Raji (cell line): ENCODE results near the gene NCR3LG1.

Experiments used
- POLR2A ChIP-seq: IDR thresholded peaks from 2 replicates; pipeline ENCODE4 v1.6.1; 2011; ENCODE audit warnings: low read depth, low read length, control low read depth; ENCODE audit not compliant: insufficient read depth

NCR3LG1 gene

DNA sequence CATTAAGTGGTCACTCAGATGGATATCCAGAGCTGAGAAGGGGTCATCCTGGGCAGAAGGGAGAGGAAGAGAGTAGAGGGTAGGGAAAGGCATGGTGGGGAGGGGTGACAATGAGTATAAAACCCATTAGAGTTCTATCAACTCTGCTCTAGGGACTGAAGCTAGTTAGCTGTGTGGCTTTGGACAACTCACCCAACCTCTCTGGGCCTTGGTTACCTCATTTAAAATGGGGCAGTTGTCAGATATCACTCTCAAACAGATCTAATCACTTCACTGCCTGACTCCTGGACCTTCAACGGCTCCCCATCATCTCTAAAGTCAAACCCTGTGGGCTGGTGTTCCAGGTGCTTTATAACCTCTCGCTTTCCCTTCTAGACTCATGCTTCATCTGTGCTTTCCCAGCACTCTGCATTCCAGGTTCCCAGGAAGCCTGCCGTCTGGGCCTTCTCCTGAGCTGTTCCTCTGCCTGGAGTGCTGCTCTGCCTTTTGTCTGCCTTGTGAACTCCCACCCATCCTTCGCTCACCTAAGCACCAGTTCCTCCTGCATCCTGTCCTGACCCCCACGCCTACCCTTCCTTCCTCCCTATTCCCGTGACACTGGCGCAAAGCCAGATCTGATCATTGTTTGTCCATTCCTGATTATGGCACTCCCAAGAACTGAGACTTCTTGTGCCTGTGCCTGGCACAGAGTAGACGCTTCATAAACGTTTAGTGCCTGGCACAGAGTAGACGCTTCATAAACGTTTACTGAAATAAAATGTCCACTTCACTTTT lies 59.2 kb downstream of the NCR3LG1 start:
- TF ChIP-seq POLR2A: no peak

- TF ChIP-seq POLR2A: no peak
Measured at GRCh38 chr11:17411418-17411817, 59.8 kb downstream of the NCR3LG1 start.

DNA sequence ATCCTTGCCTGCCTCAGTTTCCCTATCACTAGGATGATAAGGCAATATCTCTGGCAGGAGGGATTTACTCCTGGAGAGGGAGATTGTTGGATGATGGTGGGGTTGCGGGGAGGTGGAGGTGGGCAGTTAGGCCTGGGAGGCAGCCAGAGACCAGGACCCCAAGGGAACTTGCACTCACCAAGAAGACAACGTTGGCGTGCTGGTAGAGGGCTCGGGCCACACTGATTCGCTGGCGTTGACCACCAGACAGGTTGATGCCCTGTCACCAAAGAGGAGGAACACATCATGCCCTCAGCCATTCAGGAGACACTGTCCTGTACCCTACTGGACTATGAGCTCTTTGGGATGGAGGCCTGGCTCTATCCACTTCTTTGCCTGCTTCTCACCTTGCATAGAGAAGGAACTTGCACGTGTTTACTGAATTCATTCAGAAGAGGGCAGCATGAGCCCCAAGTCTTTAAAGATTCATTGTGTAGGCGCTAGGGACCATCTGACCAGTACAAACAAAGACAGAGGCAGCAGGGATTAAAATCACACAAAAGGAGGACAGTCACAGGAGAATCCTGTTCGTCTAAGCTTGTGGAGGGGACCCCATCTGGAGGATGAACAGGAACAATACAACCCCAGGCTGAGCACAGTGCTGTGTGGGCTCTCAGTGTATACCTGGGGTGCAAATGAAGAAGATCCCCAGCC lies 61.0 kb downstream of the NCR3LG1 start:
- no peak for TF ChIP-seq POLR2A

- no peak for TF ChIP-seq POLR2A
Measured at GRCh38 chr11:17413414-17414316, 62.1 kb downstream of the NCR3LG1 start.

GRCh38 chr11:17414317-17414737 lies 62.7 kb downstream of the NCR3LG1 start:
- TF ChIP-seq POLR2A: no peak

- no peak for TF ChIP-seq POLR2A
Measured at GRCh38 chr11:17414992-17415391, 63.4 kb downstream of the NCR3LG1 start.

- TF ChIP-seq POLR2A: no peak
Measured at GRCh38 chr11:17415523-17416104, 64.0 kb downstream of the NCR3LG1 start.

DNA sequence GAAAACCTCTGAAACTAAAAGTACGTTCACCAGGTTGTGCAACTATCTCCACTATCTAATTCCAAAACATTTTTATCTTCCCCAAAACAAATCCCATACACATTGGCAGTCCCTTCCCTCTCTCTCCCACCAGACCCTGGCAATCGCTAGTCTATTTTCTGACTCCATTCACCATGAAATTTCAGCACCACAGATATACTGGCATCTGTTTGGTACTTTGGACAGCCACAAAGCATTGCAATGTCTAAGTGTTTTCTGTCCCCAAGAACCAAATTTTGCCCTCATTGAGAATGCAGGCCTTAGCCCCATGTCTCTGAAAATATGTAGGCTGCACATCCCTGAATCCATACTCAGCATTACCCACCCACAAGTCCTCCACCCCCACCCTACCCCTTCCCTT lies 64.9 kb downstream of the NCR3LG1 start:
- no peak for TF ChIP-seq POLR2A

DNA sequence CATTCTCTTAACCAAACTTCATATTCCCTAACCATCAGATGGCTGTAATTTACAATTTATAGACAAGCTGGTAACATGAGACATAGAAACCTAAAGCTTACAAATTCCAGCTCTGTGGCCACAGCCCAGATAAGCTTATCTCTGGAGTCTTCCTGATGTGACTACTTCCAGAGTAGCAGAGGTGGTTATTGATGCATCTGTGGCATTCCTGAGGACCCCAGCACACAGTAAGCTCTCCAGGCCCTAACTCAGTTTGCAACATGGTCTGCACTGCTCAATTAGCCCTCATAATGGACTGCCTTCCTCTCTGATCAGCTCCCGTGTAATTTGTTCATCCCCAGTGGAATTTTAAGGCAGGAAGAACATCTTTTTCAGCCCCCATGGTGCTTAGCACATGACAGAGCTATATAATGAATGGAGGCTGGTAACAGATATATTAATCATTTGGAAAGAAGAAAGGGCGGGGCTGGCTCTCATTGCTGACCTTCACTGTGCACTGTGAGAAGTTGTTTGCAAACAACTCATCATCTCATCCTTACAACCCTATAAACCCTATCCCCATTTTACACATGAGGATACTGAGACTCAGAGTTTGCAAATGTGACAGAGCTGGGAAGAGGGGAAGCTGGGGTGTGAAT lies 67.0 kb downstream of the NCR3LG1 start:
- no peak for TF ChIP-seq POLR2A

DNA sequence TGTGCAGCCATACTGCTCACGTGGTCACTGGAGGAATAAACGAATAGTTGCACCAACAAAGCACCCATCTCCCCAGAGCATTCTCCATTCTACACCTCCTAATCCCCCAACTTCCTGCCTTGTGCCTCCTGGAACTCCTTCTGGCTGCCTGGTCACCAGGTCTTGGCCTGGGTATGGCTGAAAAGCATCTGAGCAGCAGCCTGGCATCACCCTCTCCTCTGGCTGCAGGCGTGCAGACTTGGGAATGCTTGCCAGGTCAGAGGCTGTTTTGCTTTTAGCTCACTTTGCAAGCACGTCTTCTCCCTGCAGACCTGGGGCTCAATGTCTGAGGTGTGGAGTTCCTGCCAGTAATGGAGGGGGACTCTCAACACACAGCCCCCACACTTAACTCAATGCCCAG lies 70.2 kb downstream of the NCR3LG1 start:
- no peak for TF ChIP-seq POLR2A

- no peak for TF ChIP-seq POLR2A
Measured at GRCh38 chr11:17423533-17424310, 72.1 kb downstream of the NCR3LG1 start.
